Fibroblast of the conjunctiva (primary cell): ENCODE results near the gene CDYL.
A peak's percentile ranks its signal among the peaks of the same experiment; 100 is the strongest.
"Not testable (repeated sequence)": the region's sequence is repeated elsewhere in the genome, so short reads cannot be mapped to it uniquely, and the experiment has no call there.

Experiments
- DNase-seq: peaks from one replicate; pipeline ENCODE4 v3.0.0-alpha.2; 2010; ENCODE audit warnings: low read depth

The CDYL gene

GRCh38 chr6:4803343-4803744 is 27.1 kb downstream of the CDYL start:
- DNase-seq, result no peak

DNA sequence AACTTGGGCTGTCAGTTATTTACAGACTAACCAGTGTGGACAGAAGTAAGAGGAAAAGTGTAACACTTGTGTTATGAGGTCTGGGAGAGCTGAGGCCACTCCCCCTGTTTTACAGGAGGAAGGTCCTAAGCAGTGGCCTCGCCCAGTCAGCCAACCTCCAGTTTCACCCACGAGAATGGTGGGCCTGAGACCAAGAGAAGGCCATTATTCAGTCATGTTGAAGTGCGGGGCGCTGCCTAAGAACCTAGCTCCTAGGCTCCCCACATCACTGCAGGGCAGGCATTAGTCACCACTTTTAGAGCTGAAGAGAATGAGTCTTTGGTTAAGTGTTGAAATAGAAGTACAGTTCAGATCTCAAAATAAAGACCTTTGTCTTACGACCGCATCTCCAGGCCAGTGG is 27.9 kb downstream of the CDYL start:
- no peak for DNase-seq

GRCh38 chr6:4805553-4806336 is 29.5 kb downstream of the CDYL start:
- DNase-seq, result no peak

GRCh38 chr6:4806337-4806725 is 30.1 kb downstream of the CDYL start:
- no peak for DNase-seq

DNA sequence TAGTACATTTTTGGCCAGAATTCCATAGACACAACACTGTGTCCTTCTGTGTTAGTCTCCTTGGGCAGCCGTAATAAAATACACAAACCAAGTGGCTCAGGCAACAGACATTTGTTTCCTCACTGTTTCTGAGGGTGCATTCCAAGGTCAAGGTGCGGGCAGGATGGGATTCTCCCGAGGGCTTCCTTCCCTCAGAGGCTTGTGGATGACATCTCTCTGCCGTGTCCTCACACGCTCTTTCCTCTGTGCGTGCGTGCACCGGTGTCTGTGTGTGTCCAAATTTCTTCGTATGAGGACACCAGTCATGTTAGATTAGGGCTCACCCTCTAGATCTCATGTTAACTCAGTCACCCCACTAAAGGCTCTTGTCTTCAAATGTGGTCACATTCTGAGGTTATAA is 30.6 kb downstream of the CDYL start:
- DNase-seq, result no peak

DNA sequence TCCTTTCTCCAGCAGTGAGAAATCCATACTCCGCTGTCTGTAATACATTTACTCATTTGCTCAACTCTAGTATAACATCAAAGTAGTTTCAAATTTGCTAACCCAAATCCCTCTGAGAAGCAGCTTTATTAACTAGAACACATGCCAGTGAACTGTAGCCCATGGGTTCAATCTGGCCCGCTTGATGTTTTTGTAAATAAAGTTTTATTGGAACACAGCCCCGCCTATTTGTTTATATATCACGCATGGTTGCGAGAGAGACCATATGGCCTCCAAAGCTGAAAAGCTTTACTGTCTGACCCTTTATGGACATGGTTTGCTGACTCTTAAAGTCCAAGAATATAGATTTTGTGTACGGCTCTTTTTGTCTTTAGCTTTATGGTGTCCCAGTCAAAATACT is 32.2 kb downstream of the CDYL start:
- DNase-seq, result no peak

GRCh38 chr6:4809999-4810918 is 34.1 kb downstream of the CDYL start:
- DNase-seq, result peak; percentile 28

GRCh38 chr6:4812068-4812467 is 35.9 kb downstream of the CDYL start:
- no peak for DNase-seq

- no peak for DNase-seq
These were observed 36.9 kb downstream of the CDYL start for GRCh38 chr6:4813055-4813454.

- DNase-seq, result no peak
These were observed 38.0 kb downstream of the CDYL start for GRCh38 chr6:4814212-4814611.

- no peak for DNase-seq
These were observed 38.8 kb downstream of the CDYL start for GRCh38 chr6:4814987-4815386.

DNA sequence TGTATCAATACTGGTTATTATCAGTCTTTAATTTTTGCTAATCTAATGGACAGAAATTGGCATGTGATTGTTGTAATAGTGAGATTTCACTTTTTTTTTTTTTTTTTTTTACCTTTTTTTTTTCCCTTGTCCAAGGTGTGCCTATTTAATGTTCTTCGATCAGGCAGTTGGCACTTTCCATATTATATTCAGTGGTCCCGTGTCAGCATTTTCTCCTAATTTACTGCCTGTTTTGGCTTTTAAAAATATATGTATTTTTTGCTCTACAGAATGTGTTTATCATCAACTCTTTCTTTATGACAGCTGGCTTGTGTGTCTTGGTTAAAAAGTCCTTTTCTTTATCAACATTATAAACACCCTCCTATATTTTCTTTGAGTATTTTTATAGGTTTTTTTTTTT is 39.4 kb downstream of the CDYL start:
- no peak for DNase-seq

DNA sequence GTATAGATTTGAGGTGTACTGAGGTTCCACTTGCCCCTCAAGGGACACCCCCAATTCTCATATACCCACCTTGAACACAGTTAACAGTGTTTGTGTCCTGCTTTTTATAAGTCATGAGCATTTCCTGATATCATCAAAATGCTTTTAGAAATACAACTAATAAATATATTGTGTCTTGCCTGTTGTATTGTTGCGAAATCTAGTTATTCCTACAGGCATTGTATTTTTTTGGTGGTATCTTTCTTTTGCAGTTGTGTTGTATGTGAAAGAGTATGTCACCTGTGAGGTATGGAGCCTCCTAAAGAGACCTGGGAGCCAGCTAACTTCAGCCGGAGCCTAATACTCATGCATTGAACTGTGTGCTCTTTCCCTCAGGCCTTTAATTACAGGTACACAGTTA is 40.7 kb downstream of the CDYL start:
- DNase-seq, result no peak

GRCh38 chr6:4817551-4817950 is 41.3 kb downstream of the CDYL start:
- no peak for DNase-seq

DNA sequence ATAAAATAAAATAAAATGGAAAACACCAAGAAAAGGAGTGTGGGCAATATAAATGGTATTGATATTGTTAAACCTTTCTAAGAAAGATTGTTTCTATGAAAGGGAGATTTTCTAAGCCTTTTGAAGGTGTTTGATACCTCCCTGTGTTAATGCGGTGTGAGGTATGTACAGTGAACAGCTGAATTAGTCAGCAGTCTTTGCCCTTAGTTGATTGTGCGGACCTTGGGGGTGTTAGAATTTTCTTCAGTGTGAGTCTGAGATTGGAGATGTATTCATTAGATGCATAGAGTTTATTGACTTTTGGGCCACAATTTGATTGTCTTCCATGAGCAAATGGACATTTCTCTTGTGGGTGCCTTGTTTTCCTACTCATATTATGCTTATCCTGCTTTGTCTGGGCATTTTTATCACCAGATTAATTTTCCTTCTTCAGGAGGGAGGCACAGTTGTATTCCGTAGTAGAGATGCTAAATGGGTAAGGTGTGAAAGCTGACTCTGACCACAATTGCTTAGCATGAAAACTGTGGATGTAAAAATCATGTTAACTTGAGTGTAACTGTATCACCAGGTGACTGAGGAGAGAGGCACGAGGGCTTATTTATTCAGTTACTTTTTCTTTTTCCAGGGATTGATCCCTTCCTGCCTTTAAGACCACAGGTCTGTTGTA is 42.2 kb downstream of the CDYL start:
- no peak for DNase-seq

DNA sequence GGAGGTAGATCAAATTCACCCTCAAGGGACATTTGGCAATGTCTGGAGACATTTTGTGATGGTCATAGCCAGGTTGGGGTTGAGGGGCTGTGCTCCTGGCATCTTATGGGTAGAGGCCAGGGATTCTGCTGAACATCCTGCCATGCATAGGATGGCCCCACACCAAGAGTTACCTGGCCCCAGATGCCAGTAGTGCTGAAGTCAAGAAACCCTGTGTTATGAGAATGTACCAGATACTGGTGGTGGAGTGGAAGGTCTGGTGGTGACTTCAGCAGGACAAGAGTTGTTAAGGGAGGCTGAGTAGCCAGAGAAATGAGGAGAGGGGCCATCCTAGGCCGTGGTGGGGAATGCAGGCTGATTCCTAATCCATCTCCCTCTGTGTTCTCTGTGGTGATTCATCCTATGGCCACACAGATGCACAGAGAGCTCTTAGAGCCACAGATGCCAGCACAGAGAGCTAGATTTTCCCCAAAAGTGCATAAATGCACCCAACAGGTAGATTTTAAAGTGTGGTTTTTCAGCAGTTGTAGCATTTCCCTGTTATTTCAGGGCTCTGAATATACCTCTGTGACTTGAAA is 43.6 kb downstream of the CDYL start:
- DNase-seq, result no peak

DNA sequence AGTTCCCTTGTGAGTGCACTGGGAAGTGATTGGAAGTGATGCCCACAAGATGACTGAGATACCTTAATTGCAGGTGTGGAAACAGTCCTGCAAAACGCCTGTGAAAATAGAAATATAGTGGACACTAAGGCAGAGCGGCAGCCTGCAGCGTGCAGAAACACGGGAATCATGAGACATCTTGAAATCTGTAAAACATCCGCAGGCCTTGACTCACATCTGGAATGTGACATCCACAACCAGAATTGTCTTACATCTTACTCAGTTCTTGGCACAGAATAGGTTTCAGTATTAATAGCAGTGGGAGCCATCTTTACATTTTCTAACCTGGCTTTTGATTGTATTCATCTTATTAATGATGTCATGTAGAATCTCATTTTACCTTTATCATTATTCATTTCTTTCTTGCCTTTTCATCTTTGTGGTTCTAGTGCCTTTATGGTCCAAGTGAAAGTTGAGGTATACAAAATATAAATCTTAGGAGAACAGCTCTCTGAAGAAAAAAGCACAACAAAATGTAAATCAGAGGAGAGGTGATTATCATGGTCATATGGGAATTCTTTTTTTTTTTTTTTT is 44.6 kb downstream of the CDYL start:
- DNase-seq, result peak; percentile 54

DNA sequence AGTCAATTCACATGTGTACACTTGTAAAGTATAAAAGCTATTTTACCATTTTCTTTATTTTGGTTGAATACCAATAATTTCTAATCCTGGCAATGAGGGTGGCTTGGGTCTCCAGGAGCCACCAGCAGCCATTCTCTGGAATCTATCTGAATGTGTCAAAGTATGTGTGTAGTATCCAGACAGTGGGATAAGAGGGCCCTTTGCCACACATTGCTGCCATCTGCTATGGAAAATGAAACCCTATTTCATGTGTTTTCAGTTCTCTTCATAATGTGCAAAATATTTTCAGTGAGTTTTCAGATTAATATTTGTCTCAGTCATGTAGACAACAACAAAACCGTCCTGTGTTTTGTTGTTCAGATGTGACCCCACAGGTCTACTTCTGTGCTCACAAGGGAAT is 46.3 kb downstream of the CDYL start:
- no peak for DNase-seq

DNA sequence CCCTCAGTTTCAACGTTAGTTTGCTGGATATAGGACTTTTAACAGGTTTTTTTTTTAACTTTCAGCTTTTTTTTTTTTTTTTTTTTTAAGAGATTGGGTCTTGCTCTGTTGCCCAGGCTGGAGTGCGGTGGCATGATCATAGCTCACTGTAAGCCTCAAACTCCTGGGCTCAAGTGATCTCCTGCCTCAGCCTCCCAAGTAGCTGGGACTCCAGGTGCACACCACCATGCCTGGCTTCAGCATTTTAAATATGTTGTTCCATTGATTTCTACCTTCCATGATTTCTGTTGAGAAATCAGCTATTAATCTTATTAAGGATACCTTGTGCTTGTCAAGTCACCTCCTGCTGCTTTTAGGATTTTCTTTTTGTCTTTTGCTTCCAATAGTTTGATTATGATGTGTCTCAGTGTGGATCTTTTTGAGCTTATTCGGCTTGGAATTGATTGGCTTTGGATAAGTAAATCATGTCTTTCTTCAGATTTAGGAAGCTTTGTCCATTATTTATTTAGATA is 52.0 kb downstream of the CDYL start:
- no peak for DNase-seq

DNA sequence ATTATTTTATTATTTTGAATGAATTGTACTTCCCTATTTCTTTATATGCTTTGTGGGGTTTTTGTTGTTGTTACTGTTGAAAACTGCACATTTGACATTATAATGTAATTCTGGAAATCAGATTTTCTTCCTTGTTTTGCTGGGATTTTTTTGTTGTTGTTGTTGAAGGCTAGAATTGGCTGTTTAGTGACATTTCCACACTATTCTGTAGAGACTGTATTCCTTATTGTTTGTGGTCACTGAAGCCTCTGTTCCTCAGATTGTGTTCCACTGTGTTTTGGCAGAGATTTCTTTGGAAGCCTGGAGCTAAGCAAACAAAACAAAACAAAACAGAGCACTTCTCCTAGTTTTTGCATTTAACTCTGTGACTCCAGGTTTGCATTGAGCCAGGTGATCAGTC is 52.9 kb downstream of the CDYL start:
- no peak for DNase-seq

GRCh38 chr6:4835540-4835939 is 59.3 kb downstream of the CDYL start:
- not testable (repeated sequence) for DNase-seq

- DNase-seq, result no peak
These were observed 64.0 kb downstream of the CDYL start for GRCh38 chr6:4840169-4840568.
